ENCODE measurements around the gene GTF2F2. TPM values are rescaled to one million over a fixed set of nuclear protein-coding genes. Genes with fewer than 3 reads are reported as not detected.

The GTF2F2 gene
- total RNA-seq, 2 donors from 2014 or later: 12.2 to 16.2 TPM

DNA sequence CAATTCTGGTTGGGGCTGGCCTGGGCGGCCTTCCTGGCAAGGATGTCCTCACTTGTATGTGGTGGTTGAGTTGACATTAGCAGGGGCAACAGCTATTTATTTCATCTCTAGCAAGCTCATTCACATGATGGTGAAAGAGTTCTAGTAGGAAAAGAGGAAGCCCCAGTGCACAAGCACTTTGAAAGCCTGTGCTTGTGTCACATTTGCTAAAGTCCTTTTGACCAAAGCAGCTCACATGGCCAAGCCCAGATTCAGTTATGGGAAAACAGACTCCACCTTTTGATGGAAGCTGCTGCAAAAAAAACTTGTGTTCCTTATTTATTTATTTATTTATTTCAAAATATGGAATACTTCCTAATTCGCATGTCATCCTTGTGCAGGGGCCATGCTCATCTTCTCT is 17.2 kb downstream of the GTF2F2 start:
- no peak overlapping the region for H3K4me3 Mint-ChIP-seq
- H3K27me3 Mint-ChIP-seq: no peaks in the 10 kb centered on the region
- H3K9me3 ChIP-seq (ENCODE audit: control insufficient read depth, low read length, poor library complexity, severe bottlenecking): no peaks in the 10 kb centered on the region
- DNase-seq (no peak), ATAC-seq (no peak)
- H3K4me1 Mint-ChIP-seq: peaks cover 8% of the 10 kb centered on the region
- peaks cover 13% of the 10 kb centered on the region for H3K36me3 Mint-ChIP-seq (ENCODE audit: low read depth)
- H3K27ac Mint-ChIP-seq: no peak overlapping the region

DNA sequence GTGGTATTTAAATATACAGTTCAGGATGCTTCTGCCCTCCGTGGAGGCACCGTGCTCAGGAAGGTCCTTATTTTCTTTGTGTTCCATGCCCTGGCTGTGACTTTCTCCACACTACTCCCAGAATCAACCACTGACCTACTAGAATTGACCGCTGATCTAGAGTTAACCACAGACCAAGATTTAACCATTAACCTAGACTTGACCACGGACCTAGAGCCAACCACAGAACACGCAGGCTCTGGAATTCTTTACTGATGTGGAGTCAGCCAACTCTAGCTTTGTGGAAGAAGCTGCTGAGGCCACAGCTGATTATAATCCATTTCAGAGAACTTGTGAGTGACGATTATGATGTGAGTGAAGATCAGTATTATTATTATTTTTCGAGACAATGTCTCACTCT is 18.0 kb downstream of the GTF2F2 start:
- DNase-seq (no peak), ATAC-seq (no peak)
- Mint-ChIP-seq H3K4me3 (no peak overlapping the region), H3K36me3 (ENCODE audit: low read depth) (peaks cover 12% of the 10 kb centered on the region), H3K4me1 (peaks cover 13% of the 10 kb centered on the region), H3K27me3 (no peaks in the 10 kb centered on the region), H3K27ac (no peak overlapping the region)
- H3K9me3 ChIP-seq (ENCODE audit: control insufficient read depth, low read length, poor library complexity, severe bottlenecking): no peaks in the 10 kb centered on the region

- H3K4me3 Mint-ChIP-seq: no peak overlapping the region
- no peak overlapping the region for H3K27ac Mint-ChIP-seq
- H3K4me1 Mint-ChIP-seq: peaks cover 21% of the 10 kb centered on the region
- H3K36me3 Mint-ChIP-seq (ENCODE audit: low read depth): peaks cover 15% of the 10 kb centered on the region
- H3K27me3 Mint-ChIP-seq: no peaks in the 10 kb centered on the region
- no peak for ATAC-seq
- H3K9me3 ChIP-seq (ENCODE audit: control insufficient read depth, low read length, poor library complexity, severe bottlenecking): no peaks in the 10 kb centered on the region
- no peak for DNase-seq
Measured at GRCh38 chr13:45141369-45141768, 21.1 kb downstream of the GTF2F2 start.

DNA sequence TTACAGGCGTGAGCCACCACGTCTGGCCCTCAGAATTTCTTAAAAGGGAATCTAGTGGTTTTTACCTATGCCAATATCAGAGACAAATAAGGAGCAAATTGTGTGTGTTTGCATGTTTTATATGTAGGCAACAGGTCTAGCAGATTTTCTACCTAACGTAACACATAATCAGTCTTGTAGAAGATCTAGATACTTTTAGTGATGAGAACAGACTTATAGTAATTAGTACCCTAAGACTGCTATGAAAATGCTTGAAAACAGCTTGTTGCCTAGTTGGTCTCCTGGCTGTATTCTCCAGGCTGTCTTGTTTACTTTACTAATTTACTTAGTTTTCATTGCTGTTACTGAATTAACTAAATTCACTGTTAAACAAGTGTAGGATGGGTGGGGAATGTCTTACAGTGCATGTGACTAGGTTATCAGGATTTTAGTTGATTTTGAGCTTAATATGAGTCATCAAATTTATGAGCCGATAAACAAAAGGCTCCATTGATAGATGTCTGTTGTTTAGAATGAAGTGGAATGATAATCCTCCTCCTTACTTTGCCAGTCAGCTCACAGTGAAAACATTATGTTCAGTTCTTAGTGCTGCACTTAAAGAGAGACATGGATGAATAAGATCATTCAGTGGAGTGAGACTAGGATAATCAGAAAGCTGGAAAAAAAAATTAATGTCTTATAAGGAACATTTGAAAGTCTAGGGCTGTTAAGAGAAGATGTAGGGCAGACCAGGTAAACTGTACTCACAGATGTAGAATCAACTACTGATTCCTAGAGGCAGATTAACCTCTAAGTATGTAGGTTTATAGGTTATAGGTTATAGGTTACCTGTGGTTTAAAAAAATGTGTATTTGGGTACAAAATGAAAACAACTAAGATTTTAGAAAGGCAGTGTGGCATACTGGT is 22.4 kb downstream of the GTF2F2 start:
- Mint-ChIP-seq H3K27ac (peak overlapping the region; percentile 57), H3K4me1 (peaks cover 28% of the 10 kb centered on the region), H3K4me3 (no peak overlapping the region), H3K27me3 (no peaks in the 10 kb centered on the region), H3K36me3 (ENCODE audit: low read depth) (peaks cover 15% of the 10 kb centered on the region)
- ATAC-seq (no peak), DNase-seq (no peak)
- no peaks in the 10 kb centered on the region for H3K9me3 ChIP-seq (ENCODE audit: control insufficient read depth, low read length, poor library complexity, severe bottlenecking)

- Mint-ChIP-seq H3K4me3 (no peak overlapping the region), H3K36me3 (ENCODE audit: low read depth) (peaks cover 9% of the 10 kb centered on the region), H3K27me3 (no peaks in the 10 kb centered on the region), H3K27ac (peak overlapping the region; percentile 57), H3K4me1 (peaks cover 30% of the 10 kb centered on the region)
- no peaks in the 10 kb centered on the region for H3K9me3 ChIP-seq (ENCODE audit: control insufficient read depth, low read length, poor library complexity, severe bottlenecking)
- no peak for ATAC-seq
- DNase-seq: no peak
Measured at GRCh38 chr13:45143346-45143751, 23.0 kb downstream of the GTF2F2 start.

GRCh38 chr13:45149964-45150363 is 29.7 kb downstream of the GTF2F2 start:
- H3K4me3 Mint-ChIP-seq: no peak overlapping the region
- H3K27me3 Mint-ChIP-seq: no peaks in the 10 kb centered on the region
- H3K4me1 Mint-ChIP-seq: peaks cover 24% of the 10 kb centered on the region
- DNase-seq: no peak
- H3K27ac Mint-ChIP-seq: no peak overlapping the region
- ATAC-seq: no peak
- no peaks in the 10 kb centered on the region for H3K9me3 ChIP-seq (ENCODE audit: control insufficient read depth, low read length, poor library complexity, severe bottlenecking)
- peaks cover 8% of the 10 kb centered on the region for H3K36me3 Mint-ChIP-seq (ENCODE audit: low read depth)

DNA sequence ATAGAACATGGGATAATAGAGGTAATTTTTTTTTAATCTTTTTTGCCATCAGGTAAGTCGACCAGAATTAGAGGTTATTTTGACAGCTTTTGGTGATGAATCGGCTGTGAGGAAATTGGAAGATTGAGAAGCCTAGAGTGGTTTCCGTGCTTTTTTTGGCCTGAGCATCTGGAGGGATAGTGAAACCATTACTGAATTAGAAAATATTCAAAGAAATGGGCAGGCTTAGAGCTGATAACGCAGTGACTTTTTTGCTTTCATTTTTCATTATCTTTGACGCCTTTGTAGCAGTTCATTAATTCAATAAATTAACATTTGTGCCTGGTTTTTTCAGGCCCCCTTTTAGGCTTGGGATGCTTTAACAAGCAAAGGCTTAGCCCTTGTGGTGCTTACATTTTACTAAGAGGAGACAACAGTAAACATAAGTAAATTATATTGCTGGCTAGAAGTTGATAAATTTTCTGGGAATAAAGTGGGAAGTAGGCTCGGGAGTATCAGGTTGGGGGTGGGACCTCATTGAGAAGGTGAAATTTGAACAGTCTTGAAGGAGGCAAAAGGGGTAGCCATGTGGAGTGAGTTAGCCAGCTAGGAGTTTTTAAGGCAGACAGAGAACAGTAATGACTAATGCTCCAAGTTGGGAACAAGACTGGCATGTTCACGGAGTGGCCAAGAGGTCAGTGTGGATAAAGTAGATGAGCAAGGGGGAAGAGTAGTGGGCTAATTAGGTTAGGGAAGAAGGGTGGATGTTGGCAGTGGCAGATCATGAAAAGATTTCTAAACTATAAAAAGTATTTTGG is 36.5 kb downstream of the GTF2F2 start:
- Mint-ChIP-seq H3K36me3 (ENCODE audit: low read depth) (peaks cover 16% of the 10 kb centered on the region), H3K4me1 (peaks cover 5% of the 10 kb centered on the region), H3K27me3 (no peaks in the 10 kb centered on the region), H3K4me3 (no peak overlapping the region), H3K27ac (no peak overlapping the region)
- DNase-seq (no peak), ATAC-seq (no peak)
- no peaks in the 10 kb centered on the region for H3K9me3 ChIP-seq (ENCODE audit: control insufficient read depth, low read length, poor library complexity, severe bottlenecking)

DNA sequence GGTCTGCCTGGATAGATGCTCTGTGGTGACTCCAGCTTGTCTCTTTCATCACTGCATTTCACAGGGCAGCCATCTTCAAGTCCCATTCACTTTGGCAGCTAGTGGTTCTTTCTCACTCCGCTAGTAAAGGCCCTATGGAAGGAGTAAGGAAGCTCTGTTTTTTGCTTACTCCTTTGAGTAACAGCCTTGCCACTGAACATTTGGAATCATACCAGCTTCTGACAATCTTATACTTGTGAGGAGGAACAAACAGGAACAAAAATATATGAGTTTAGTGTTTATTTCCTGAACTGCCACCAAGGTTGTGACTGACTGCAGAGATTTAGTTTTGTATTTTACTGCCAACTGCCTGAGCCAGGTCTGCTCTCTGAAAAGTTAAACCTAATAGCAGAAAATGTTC is 41.9 kb downstream of the GTF2F2 start:
- peaks cover 3% of the 10 kb centered on the region for H3K4me1 Mint-ChIP-seq
- peaks cover 5% of the 10 kb centered on the region for H3K36me3 Mint-ChIP-seq (ENCODE audit: low read depth)
- no peak overlapping the region for H3K27ac Mint-ChIP-seq
- no peaks in the 10 kb centered on the region for H3K27me3 Mint-ChIP-seq
- no peak overlapping the region for H3K4me3 Mint-ChIP-seq
- ATAC-seq (no peak), DNase-seq (no peak)
- H3K9me3 ChIP-seq (ENCODE audit: control insufficient read depth, low read length, poor library complexity, severe bottlenecking): no peaks in the 10 kb centered on the region

- Mint-ChIP-seq H3K36me3 (ENCODE audit: low read depth) (peaks cover 5% of the 10 kb centered on the region), H3K27me3 (no peaks in the 10 kb centered on the region), H3K4me3 (no peak overlapping the region), H3K4me1 (peaks cover 3% of the 10 kb centered on the region), H3K27ac (no peak overlapping the region)
- no peaks in the 10 kb centered on the region for H3K9me3 ChIP-seq (ENCODE audit: control insufficient read depth, low read length, poor library complexity, severe bottlenecking)
- ATAC-seq (no peak), DNase-seq (no peak)
Measured at GRCh38 chr13:45162821-45163220, 42.5 kb downstream of the GTF2F2 start.

GRCh38 chr13:45166858-45167257 is 46.5 kb downstream of the GTF2F2 start:
- no peaks in the 10 kb centered on the region for H3K9me3 ChIP-seq (ENCODE audit: control insufficient read depth, low read length, poor library complexity, severe bottlenecking)
- H3K4me1 Mint-ChIP-seq: peaks cover 6% of the 10 kb centered on the region
- no peak overlapping the region for H3K4me3 Mint-ChIP-seq
- ATAC-seq (no peak), DNase-seq (no peak)
- H3K36me3 Mint-ChIP-seq (ENCODE audit: low read depth): peaks cover 2% of the 10 kb centered on the region
- H3K27ac Mint-ChIP-seq: no peak overlapping the region
- no peaks in the 10 kb centered on the region for H3K27me3 Mint-ChIP-seq

DNA sequence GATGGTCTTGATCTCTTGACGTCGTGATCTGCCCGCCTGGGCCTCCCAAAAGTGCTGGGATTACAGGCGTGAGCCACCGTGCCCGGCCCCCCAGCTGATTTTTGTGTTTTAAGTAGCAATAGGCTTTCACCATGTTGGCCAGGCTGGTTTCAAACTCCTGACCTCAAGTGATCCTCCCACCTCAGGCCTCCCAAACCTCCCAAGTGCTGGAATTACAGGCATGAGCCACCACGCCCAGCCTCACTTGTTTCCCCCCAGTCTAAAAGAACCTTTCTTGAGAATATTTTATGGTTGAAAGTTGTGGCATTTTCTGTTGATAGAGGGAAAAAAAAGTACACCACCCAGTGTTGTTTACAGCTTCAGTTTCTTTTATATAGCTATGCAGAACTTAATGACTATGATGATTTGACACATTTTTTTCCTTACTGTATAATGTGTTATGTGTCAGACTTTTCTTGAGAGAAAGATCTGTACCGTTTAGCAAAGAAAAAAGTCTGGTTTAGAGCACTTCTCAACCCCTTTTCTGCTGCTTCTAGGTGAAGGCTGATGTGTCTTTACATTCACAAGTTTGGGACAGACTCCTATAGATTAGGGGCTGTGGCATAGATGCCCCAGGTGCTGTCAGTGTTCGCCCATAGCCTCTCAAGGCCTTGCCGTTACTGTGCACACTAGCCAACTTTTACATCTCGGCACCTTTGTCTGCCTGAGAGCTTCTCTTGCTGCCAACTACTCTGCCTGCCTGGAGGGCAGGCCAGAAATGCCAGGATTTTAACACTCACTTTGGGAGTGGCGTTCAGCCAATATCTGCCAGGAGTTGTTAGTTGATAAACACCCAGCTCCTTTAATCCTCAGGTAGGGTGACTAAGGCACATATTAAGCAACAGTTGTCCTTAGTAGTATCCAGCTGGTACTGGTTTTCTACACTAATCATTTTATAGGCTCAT is 47.6 kb downstream of the GTF2F2 start:
- Mint-ChIP-seq H3K36me3 (ENCODE audit: low read depth) (peaks cover 2% of the 10 kb centered on the region), H3K27me3 (no peaks in the 10 kb centered on the region), H3K27ac (no peak overlapping the region), H3K4me3 (no peak overlapping the region), H3K4me1 (peaks cover 9% of the 10 kb centered on the region)
- ATAC-seq: no peak
- no peaks in the 10 kb centered on the region for H3K9me3 ChIP-seq (ENCODE audit: control insufficient read depth, low read length, poor library complexity, severe bottlenecking)
- DNase-seq: no peak

DNA sequence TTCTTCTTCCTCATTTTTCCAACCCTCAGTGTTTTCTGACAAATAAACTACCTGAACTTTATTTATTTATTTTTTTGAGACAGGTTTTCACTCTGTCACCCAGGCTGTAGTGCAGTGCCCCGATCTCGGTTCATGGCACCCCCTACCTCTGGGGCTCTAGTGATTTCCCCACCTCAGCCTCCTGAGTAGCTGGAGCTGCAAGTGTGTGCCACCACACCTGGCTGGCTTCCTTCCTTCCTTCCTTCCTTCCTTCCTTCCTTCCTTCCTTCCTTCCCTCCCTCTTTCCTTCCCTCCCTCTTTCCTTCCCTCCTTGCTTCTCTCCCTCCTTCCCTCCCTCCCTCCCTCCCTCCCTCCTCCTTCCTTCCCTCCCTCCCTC is 48.2 kb downstream of the GTF2F2 start:
- Mint-ChIP-seq H3K27me3 (no peaks in the 10 kb centered on the region), H3K4me1 (peaks cover 9% of the 10 kb centered on the region), H3K36me3 (ENCODE audit: low read depth) (peaks cover 2% of the 10 kb centered on the region), H3K4me3 (no peak overlapping the region), H3K27ac (no peak overlapping the region)
- H3K9me3 ChIP-seq (ENCODE audit: control insufficient read depth, low read length, poor library complexity, severe bottlenecking): no peaks in the 10 kb centered on the region
- ATAC-seq: no peak
- no peak for DNase-seq

DNA sequence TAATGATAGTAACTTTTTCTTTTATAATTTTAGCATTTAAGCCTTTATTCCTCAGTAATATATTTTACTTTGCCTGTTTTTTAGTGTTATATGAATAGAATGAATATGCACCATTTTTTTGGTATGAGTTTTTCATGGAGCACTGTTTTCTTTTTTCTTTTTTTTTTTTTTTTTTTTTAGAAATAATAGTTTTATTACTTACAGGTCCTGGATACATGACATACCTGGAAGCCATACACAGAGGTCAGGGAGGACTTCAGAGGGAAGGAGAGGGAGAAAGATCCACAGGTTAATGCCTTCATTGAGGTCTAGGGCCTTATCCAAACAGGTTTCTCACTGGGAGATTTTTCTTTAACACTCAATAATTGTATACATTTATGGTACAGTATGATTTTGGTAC is 54.2 kb downstream of the GTF2F2 start:
- H3K36me3 Mint-ChIP-seq (ENCODE audit: low read depth): peaks cover 6% of the 10 kb centered on the region
- no peak overlapping the region for H3K4me3 Mint-ChIP-seq
- H3K4me1 Mint-ChIP-seq: peaks cover 25% of the 10 kb centered on the region
- ATAC-seq (no peak), DNase-seq (no peak)
- no peak overlapping the region for H3K27ac Mint-ChIP-seq
- no peaks in the 10 kb centered on the region for H3K9me3 ChIP-seq (ENCODE audit: control insufficient read depth, low read length, poor library complexity, severe bottlenecking)
- no peaks in the 10 kb centered on the region for H3K27me3 Mint-ChIP-seq

Measured in T-helper 17 cell (primary cell).